Spleen (tissue), 11 donors: ENCODE measurements around the gene CTNNA2. TPM values are rescaled to one million over a fixed set of nuclear protein-coding genes. Genes with fewer than 3 reads are reported as not detected.

ENCODE experiments used
- DNase-seq: peaks from one replicate; pipeline ENCODE4 v3.0.0-alpha.2; 2020
- H3K27ac ChIP-seq, 8 donors: fragments of 200-600 bp; sonication (generic) in 7 of 8; 1 replicate in 4 of 8; 2 replicates in 4 of 8; pipeline versions ENCODE4 v1.5.0 to v1.8.0; 2016 to 2021; ENCODE audit warnings: inconsistent platforms in 4 of 8, mild to moderate bottlenecking in 4 of 8, moderate library complexity in 1 of 8
- H3K27me3 ChIP-seq, 7 donors: fragments of 200-600 bp; sonication (generic) in 6 of 7; replicated peaks in 1 of 7; 1 replicate in 4 of 7; 2 replicates in 3 of 7; pipeline versions ENCODE4 v1.5.0 to v1.8.0; 2016 to 2021; ENCODE audit warnings: inconsistent platforms in 3 of 7, mild to moderate bottlenecking in 1 of 7
- H3K36me3 ChIP-seq, 6 donors: fragments of 200-600 bp; sonication (generic) in 5 of 6; 1 replicate in 4 of 6; 2 replicates in 2 of 6; pipeline versions ENCODE4 v1.5.0 to v1.8.0; 2016 to 2021; ENCODE audit warnings: inconsistent platforms in 2 of 6
- H3K4me1 ChIP-seq, 6 donors: fragments of 200-600 bp; sonication (generic) in 5 of 6; 1 replicate in 3 of 6; 2 replicates in 3 of 6; pipeline versions ENCODE4 v1.5.0 to v1.8.0; 2016 to 2021; ENCODE audit warnings: inconsistent platforms in 3 of 6
- H3K4me3 ChIP-seq, 8 donors: fragments of 200-600 bp; sonication (generic) in 7 of 8; 1 replicate in 4 of 8; 2 replicates in 4 of 8; pipeline versions ENCODE4 v1.5.0 to v1.8.0; 2016 to 2021; ENCODE audit warnings: inconsistent platforms in 4 of 8, mild to moderate bottlenecking in 4 of 8, moderate library complexity in 2 of 8
- H3K9me3 ChIP-seq, 8 donors: fragments of 200-600 bp; sonication (generic) in 7 of 8; 1 replicate in 4 of 8; 2 replicates in 4 of 8; pipeline versions ENCODE4 v1.5.0 to v1.8.0; 2016 to 2021; ENCODE audit warnings: inconsistent platforms in 4 of 8
- POLR2A ChIP-seq, 3 donors: fragments of 450-650 bp; IDR thresholded peaks; one replicate each; pipeline ENCODE4 v1.5.1; 2017; ENCODE audit warnings: antibody characterized with exemption in 3 of 3, mild to moderate bottlenecking in 1 of 3
- POLR2AphosphoS5 ChIP-seq, 3 donors: sonication (generic); formaldehyde crosslinking; IDR thresholded peaks; one replicate each; pipeline ENCODE4 v1.5.1; 2017; ENCODE audit warnings: antibody characterized with exemption in 3 of 3
- WGBS, 5 donors: extraction: QIAGEN DNeasy Blood & Tissue Kit in 3 of 5; methylation state at CpG; one replicate each; pipeline versions ENCODE4 v1.1.5 to v1.1.7; 2013 to 2018; 5-methylcytosine and 5-hydroxymethylcytosine counted together
- intact Hi-C: fragments of 100-400 bp; cut with DNase I; formaldehyde crosslinking; loops from one replicate; pipeline ENCODE4 v1.15.0; 2023; ENCODE audit warnings: low total_unique reads
- polyA plus RNA-seq, 3 donors: library from polyadenylated mRNA; stranded (reverse); fragments of 200-250 nt; gene quantifications; one replicate each; pipeline ENCODE4 v1.2.1, GENCODE V29; 2013
- total RNA-seq, 7 donors: library from RNA; depleted of rRNA in 3 of 7; stranded (reverse); fragments of >200 nt in 3 of 7; fragmentation: NEBNext Ultra II Directional in 4 of 7; extraction: Animal tissue kit (Norgen Biotek cat#: 25700) in 4 of 7; gene quantifications; one replicate each; pipeline versions ENCODE4 v1.1.0 to v1.2.1, GENCODE V29; 2016 to 2021
- TF ChIP-seq, protein P1 (sequence below), 11 experiments: fragments of 200-600 bp in 7 of 11; fragments of 450-650 bp in 4 of 11; sonication (generic) in 4 of 11; IDR thresholded peaks in 8 of 11; conservative IDR thresholded peaks in 3 of 11; 1 replicate in 7 of 11; 2 replicates in 4 of 11; pipeline versions ENCODE4 v1.4.0 to v1.8.0; 2016 to 2021; ENCODE audit warnings: antibody characterized with exemption in 11 of 11, inconsistent platforms in 4 of 11, mild to moderate bottlenecking in 1 of 11
- donor health status: healthy with polysubstance abuse.
- donor health status: DM: no; HTN: no; CAD: no; lungs with moderate emphysema.
- donor health status: DM: no; HTN: no; CAD: no.
- donor health status: Bipolar disorder and iron deficiency.
- donor health status: healthy.
- donor health status: DM: no; HTN: no; CAD: no.
- donor health status: DM: yes; HTN: yes; CAD: no.

CTNNA2 gene
- total and polyA plus RNA-seq, 10 donors = not detected

DNA sequence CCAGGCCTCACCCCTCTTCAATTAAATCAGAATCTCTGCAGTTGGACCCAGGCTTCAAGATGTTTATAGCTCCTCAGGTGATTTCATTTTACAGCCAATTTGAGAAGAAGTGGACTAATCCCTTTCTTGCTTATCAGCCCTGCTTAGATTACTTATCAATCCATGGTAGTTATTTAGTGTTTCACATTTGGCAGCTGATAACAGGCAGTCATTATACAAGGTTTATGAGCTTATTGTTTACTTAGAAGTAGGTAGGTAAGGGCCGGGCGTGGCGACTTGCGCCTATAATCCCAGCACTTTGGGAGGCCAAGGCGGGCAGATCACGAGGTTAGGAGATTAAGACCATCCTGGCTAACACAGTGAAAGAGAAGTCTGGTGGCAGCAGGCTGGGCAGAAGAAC is 237.5 kb downstream of the CTNNA2 start:
- TF ChIP-seq, protein P1, sequence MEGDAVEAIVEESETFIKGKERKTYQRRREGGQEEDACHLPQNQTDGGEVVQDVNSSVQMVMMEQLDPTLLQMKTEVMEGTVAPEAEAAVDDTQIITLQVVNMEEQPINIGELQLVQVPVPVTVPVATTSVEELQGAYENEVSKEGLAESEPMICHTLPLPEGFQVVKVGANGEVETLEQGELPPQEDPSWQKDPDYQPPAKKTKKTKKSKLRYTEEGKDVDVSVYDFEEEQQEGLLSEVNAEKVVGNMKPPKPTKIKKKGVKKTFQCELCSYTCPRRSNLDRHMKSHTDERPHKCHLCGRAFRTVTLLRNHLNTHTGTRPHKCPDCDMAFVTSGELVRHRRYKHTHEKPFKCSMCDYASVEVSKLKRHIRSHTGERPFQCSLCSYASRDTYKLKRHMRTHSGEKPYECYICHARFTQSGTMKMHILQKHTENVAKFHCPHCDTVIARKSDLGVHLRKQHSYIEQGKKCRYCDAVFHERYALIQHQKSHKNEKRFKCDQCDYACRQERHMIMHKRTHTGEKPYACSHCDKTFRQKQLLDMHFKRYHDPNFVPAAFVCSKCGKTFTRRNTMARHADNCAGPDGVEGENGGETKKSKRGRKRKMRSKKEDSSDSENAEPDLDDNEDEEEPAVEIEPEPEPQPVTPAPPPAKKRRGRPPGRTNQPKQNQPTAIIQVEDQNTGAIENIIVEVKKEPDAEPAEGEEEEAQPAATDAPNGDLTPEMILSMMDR (IDR thresholded peaks at IDR 0.05 in 8 of 11, conservative IDR thresholded peaks at IDR 0.05 in 3 of 11) = no peak
- TF ChIP-seq POLR2AphosphoS5 (IDR thresholded peaks at IDR 0.05) (no peak), POLR2A (IDR thresholded peaks at IDR 0.05) (no peak)
- H3K9me3 ChIP-seq = peaks cover 0 to 7% (median 0%) of the 10 kb centered on the region in 8 donors
- intact Hi-C loops = no loop called here
- H3K36me3 ChIP-seq = no peaks in the 10 kb centered on the region
- 81 to 93% (median 91%) methylated on average over 6 of the region's 6 CpGs for WGBS, 5 donors
- H3K27me3 ChIP-seq = no peaks in the 10 kb centered on the region
- no peak overlapping the region for H3K4me3 ChIP-seq
- H3K4me1 ChIP-seq = no peaks in the 10 kb centered on the region
- DNase-seq = no peak
- no peak overlapping the region for H3K27ac ChIP-seq

DNA sequence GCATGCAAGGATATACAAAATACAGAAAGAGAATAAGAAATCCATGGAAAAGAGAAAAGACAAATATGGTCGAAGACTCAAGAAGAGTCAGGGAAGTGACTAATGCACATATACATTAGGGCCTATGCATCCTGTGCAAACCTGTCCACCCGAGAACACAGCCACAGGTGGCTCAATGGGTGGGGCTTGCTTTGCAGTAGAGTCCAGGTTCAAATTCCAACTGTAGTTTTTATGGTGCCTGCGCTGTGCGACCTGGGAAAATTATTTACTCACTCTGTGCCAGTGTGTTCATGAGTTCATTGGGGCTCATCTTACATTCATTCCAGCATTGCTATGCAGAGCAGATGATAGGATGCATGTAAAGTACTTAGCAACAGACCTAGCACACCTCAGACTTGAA is 244.7 kb downstream of the CTNNA2 start:
- Histone ChIP-seq H3K4me3 (no peak overlapping the region), H3K27ac (no peak overlapping the region), H3K36me3 (no peaks in the 10 kb centered on the region), H3K9me3 (no peaks in the 10 kb centered on the region), H3K4me1 (no peaks in the 10 kb centered on the region), H3K27me3 (no peaks in the 10 kb centered on the region)
- WGBS, 5 donors = 77 to 95% (median 84%) methylated on average over 4 of the region's 4 CpGs
- no peak for TF ChIP-seq POLR2AphosphoS5 (IDR thresholded peaks at IDR 0.05)
- TF ChIP-seq POLR2A (IDR thresholded peaks at IDR 0.05) = no peak
- TF ChIP-seq, protein P1 (IDR thresholded peaks at IDR 0.05 in 8 of 11, conservative IDR thresholded peaks at IDR 0.05 in 3 of 11) = no peak
- intact Hi-C loops = no loop called here
- no peak for DNase-seq

DNA sequence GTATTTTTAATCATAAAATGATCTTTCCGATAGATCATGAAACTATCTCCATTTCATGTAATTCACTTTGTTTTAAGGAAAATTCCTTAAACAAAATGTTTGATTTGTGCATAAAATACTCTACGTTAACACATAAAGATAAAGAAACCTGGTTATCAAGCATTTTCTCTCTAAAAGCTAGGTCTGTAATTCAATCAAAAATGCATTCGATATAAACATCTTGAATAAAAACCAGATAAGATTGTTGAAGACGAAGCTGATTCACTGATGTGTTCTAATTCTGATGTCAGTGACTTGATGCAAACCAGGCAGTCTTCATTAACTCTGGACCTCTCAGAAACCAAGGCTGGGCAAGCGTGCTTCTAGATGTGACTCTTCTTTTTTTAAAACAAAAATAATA is 245.2 kb downstream of the CTNNA2 start:
- intact Hi-C loops = no loop called here
- Histone ChIP-seq H3K9me3 (no peaks in the 10 kb centered on the region), H3K27me3 (no peaks in the 10 kb centered on the region), H3K4me1 (no peaks in the 10 kb centered on the region), H3K27ac (no peak overlapping the region), H3K36me3 (no peaks in the 10 kb centered on the region), H3K4me3 (no peak overlapping the region)
- no peak for TF ChIP-seq POLR2A (IDR thresholded peaks at IDR 0.05)
- TF ChIP-seq, protein P1 (IDR thresholded peaks at IDR 0.05 in 8 of 11, conservative IDR thresholded peaks at IDR 0.05 in 3 of 11) = no peak
- TF ChIP-seq POLR2AphosphoS5 (IDR thresholded peaks at IDR 0.05) = no peak
- no peak for DNase-seq
- 66 to 86% (median 75%) methylated on average over 5 of the region's 5 CpGs for WGBS, 5 donors

DNA sequence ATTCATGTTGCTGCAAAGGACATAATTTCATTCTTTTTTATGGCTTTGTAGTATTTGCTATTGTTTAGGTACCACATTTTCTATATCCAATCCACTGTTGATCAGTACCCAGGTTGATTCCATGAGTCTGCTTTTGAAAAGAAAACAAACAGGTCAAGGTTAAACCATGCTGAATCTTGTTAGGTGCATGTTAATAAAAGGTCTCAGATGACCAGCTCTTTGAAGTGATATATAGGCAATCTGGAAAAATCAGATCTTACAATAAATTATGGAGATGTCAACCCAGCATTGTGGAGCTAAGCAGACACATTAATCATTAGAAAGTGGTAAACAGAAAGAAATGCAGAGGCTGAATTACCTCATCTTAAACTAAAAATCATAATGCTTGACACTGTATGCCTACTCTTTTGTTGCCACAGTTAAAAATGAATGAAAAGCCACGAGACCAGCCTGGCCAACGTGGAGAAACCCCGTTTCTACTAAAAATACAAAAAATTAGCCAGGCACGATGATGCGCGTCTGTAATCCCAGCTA is 246.0 kb downstream of the CTNNA2 start:
- H3K4me1 ChIP-seq = no peaks in the 10 kb centered on the region
- no peaks in the 10 kb centered on the region for H3K9me3 ChIP-seq
- TF ChIP-seq POLR2A (IDR thresholded peaks at IDR 0.05) (no peak), POLR2AphosphoS5 (IDR thresholded peaks at IDR 0.05) (no peak)
- TF ChIP-seq, protein P1 (IDR thresholded peaks at IDR 0.05 in 8 of 11, conservative IDR thresholded peaks at IDR 0.05 in 3 of 11) = no peak
- H3K27me3 ChIP-seq = no peaks in the 10 kb centered on the region
- intact Hi-C loops = no loop called here
- no peaks in the 10 kb centered on the region for H3K36me3 ChIP-seq
- no peak overlapping the region for H3K4me3 ChIP-seq
- DNase-seq = no peak
- WGBS, 5 donors = 70 to 83% (median 78%) methylated on average over 6 of the region's 6 CpGs
- H3K27ac ChIP-seq = no peak overlapping the region
